Trophoblast cell (in vitro differentiated cells and primary cell): ENCODE measurements around the gene KCNQ4.

ENCODE experiments used
- DNase-seq, 2 donors: peaks; one replicate each; pipeline ENCODE4 v3.0.0-alpha.2; 2016
- H2AFZ ChIP-seq: 2 replicates; pipeline ENCODE4 v1.6.1; 2013; ENCODE audit warnings: low read length, moderate library complexity, mild to moderate bottlenecking; ENCODE audit not compliant: insufficient read depth, poor library complexity
- H2AK5ac ChIP-seq: 2 replicates; pipeline ENCODE4 v1.6.1; 2013; ENCODE audit warnings: mild to moderate bottlenecking, low read length
- H2BK120ac ChIP-seq: 2 replicates; pipeline ENCODE4 v1.6.1; 2013; ENCODE audit warnings: low read length, mild to moderate bottlenecking, moderate library complexity; ENCODE audit not compliant: insufficient read depth, poor library complexity
- H2BK12ac ChIP-seq: 2 replicates; pipeline ENCODE4 v1.6.1; 2013; ENCODE audit warnings: mild to moderate bottlenecking, low read length, moderate library complexity
- H2BK5ac ChIP-seq: 2 replicates; pipeline ENCODE4 v1.6.1; 2013; ENCODE audit warnings: low read length, low read depth, moderate library complexity, mild to moderate bottlenecking; ENCODE audit not compliant: poor library complexity
- H3K14ac ChIP-seq: 2 replicates; pipeline ENCODE4 v1.6.1; 2013; ENCODE audit warnings: mild to moderate bottlenecking, low read length
- H3K18ac ChIP-seq: 2 replicates; pipeline ENCODE4 v1.6.1; 2013; ENCODE audit warnings: mild to moderate bottlenecking, low read length
- H3K23ac ChIP-seq: 2 replicates; pipeline ENCODE4 v1.6.1; 2013; ENCODE audit warnings: low read length
- H3K27ac ChIP-seq: 2 replicates; pipeline ENCODE4 v1.5.1; 2013; ENCODE audit warnings: low read depth, mild to moderate bottlenecking, inconsistent platforms, low read length, moderate library complexity
- H3K27me3 ChIP-seq: 2 replicates; pipeline ENCODE4 v1.6.1; 2013; ENCODE audit warnings: inconsistent platforms, mild to moderate bottlenecking, low read length, moderate library complexity; ENCODE audit not compliant: insufficient read depth
- H3K36me3 ChIP-seq, 2 experiments: 1 replicate in 1 of 2; 2 replicates in 1 of 2; pipeline ENCODE4 v1.6.1; 2013; ENCODE audit warnings: low read length in 2 of 2, mild to moderate bottlenecking in 2 of 2, moderate library complexity in 1 of 2; ENCODE audit not compliant: insufficient read depth in 2 of 2, control insufficient read depth in 1 of 2
- H3K4ac ChIP-seq: 2 replicates; pipeline ENCODE4 v1.6.1; 2013; ENCODE audit warnings: low read depth, mild to moderate bottlenecking, low read length, moderate library complexity
- H3K4me1 ChIP-seq, 2 experiments: 1 replicate in 1 of 2; 2 replicates in 1 of 2; pipeline ENCODE4 v1.6.1; 2013; ENCODE audit warnings: low read length in 2 of 2, mild to moderate bottlenecking in 2 of 2, moderate library complexity in 1 of 2; ENCODE audit not compliant: insufficient read depth in 2 of 2, control insufficient read depth in 1 of 2
- H3K4me2 ChIP-seq: 2 replicates; pipeline ENCODE4 v1.6.1; 2013; ENCODE audit warnings: inconsistent platforms, mild to moderate bottlenecking, low read length, moderate library complexity
- H3K4me3 ChIP-seq: 2 replicates; pipeline ENCODE4 v1.5.1; 2013; ENCODE audit warnings: mild to moderate bottlenecking, low read depth, low read length, inconsistent platforms
- H3K79me1 ChIP-seq: one replicate; pipeline ENCODE4 v1.6.1; 2013; ENCODE audit warnings: low read length
- H3K79me2 ChIP-seq: 2 replicates; pipeline ENCODE4 v1.6.1; 2013; ENCODE audit warnings: low read length, mild to moderate bottlenecking; ENCODE audit not compliant: control insufficient read depth, insufficient read depth, poor library complexity
- H3K9ac ChIP-seq: 2 replicates; pipeline ENCODE4 v1.6.1; 2013; ENCODE audit warnings: mild to moderate bottlenecking, low read length
- H3K9me3 ChIP-seq: 2 replicates; pipeline ENCODE4 v1.6.1; 2013; ENCODE audit warnings: low read depth, mild to moderate bottlenecking, control low read depth, inconsistent platforms, low read length; ENCODE audit not compliant: insufficient read depth
- H4K12ac ChIP-seq: 2 replicates; pipeline ENCODE4 v1.6.1; 2013; ENCODE audit warnings: low read depth, mild to moderate bottlenecking, low read length, moderate library complexity
- H4K8ac ChIP-seq: 2 replicates; pipeline ENCODE4 v1.6.1; 2013; ENCODE audit warnings: low read depth, mild to moderate bottlenecking, low read length, moderate library complexity
- H4K91ac ChIP-seq: one replicate; pipeline ENCODE4 v1.6.1; 2013; ENCODE audit warnings: low read depth, mild to moderate bottlenecking, low read length, moderate library complexity
- WGBS: extraction: QIAGEN DNeasy Blood & Tissue Kit; methylation state at CpG from one replicate; pipeline ENCODE4 v1.1.7; 2013; ENCODE audit warnings: missing lambda C conversion rate; ENCODE audit not compliant: insufficient read length, insufficient coverage; ENCODE audit errors: extremely low coverage; 5-methylcytosine and 5-hydroxymethylcytosine counted together

The KCNQ4 gene

GRCh38 chr1:40789661-40790430 is 6.3 kb downstream of the KCNQ4 start:
- Histone ChIP-seq H3K14ac (no peak overlapping the region), H2BK12ac (no peak overlapping the region)

GRCh38 chr1:40792036-40792435 is 8.4 kb downstream of the KCNQ4 start:
- Histone ChIP-seq H3K79me1 (no peaks in the 10 kb centered on the region), H3K27ac (no peak overlapping the region), H2BK5ac (no peak overlapping the region), H3K79me2 (no peaks in the 10 kb centered on the region), H3K14ac (no peak overlapping the region), H3K4me3 (no peak overlapping the region), H3K23ac (no peak overlapping the region), H3K4ac (no peak overlapping the region), H2BK12ac (no peak overlapping the region), H3K4me1 (no peaks in the 10 kb centered on the region), H2AFZ (no peak overlapping the region), H3K36me3 (no peaks in the 10 kb centered on the region), H3K9ac (no peak overlapping the region), H3K9me3 (no peaks in the 10 kb centered on the region), H2BK120ac (no peak overlapping the region), H3K27me3 (no peaks in the 10 kb centered on the region), H3K18ac (no peak overlapping the region), H2AK5ac (no peak overlapping the region), H4K91ac (no peak overlapping the region), H4K12ac (no peak overlapping the region), H3K4me2 (no peak overlapping the region), H4K8ac (no peak overlapping the region)
- DNase-seq = no peak
- no CpG with 5 or more reads among the region's 7 CpGs for WGBS

More at GRCh38 chr1:40789661-40790430, 6.3 kb downstream of the KCNQ4 start:
- Histone ChIP-seq H4K8ac (no peak overlapping the region), H2AK5ac (no peak overlapping the region), H3K4me3 (no peak overlapping the region), H3K79me1 (no peaks in the 10 kb centered on the region), H3K4me2 (no peak overlapping the region), H3K27me3 (peaks cover 4% of the 10 kb centered on the region), H3K4ac (no peak overlapping the region), H3K18ac (no peak overlapping the region), H3K27ac (no peak overlapping the region), H3K9ac (no peak overlapping the region), H3K4me1 (no peaks in the 10 kb centered on the region), H2BK5ac (no peak overlapping the region), H3K79me2 (no peaks in the 10 kb centered on the region), H3K36me3 (no peaks in the 10 kb centered on the region), H2BK120ac (no peak overlapping the region), H4K12ac (no peak overlapping the region), H2AFZ (no peak overlapping the region), H3K9me3 (no peaks in the 10 kb centered on the region), H3K23ac (no peak overlapping the region), H4K91ac (no peak overlapping the region)
- no peak for DNase-seq
- no CpG with 5 or more reads among the region's 13 CpGs for WGBS

DNA sequence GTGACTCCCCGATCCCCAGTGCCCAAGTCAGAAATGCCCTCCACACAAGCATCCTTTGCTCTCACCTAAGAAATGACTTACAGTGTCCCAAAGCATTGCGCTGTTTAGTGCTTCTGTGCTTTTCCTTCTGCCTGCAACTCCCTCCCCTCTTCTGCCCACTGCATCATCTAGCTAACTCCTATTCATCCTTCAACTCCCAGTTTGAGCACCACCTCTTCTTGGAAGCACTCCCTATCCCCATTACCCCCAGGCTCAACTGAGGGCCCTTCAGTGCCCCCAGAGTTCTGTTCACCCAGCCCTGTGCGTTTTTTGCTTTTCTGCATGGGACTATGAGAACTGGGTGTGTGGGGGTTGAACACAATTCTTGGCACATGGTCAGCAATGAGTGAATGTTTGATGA is 10.0 kb downstream of the KCNQ4 start:
- no peak overlapping the region for H3K27ac ChIP-seq
- H2AFZ ChIP-seq = no peak overlapping the region
- H3K4me3 ChIP-seq = no peak overlapping the region
- no peak overlapping the region for H3K4me2 ChIP-seq
- no peak overlapping the region for H3K18ac ChIP-seq
- H2BK5ac ChIP-seq = no peak overlapping the region
- no peak overlapping the region for H4K8ac ChIP-seq
- H4K91ac ChIP-seq = no peak overlapping the region
- no peak overlapping the region for H2AK5ac ChIP-seq
- no peaks in the 10 kb centered on the region for H3K79me1 ChIP-seq
- no peaks in the 10 kb centered on the region for H3K36me3 ChIP-seq
- WGBS = no CpG with 5 or more reads among the region's 3 CpGs
- no peak overlapping the region for H3K9ac ChIP-seq
- H3K4ac ChIP-seq = no peak overlapping the region
- no peak overlapping the region for H2BK120ac ChIP-seq
- no peak overlapping the region for H4K12ac ChIP-seq
- DNase-seq = no peak
- H3K9me3 ChIP-seq = no peaks in the 10 kb centered on the region
- H2BK12ac ChIP-seq = no peak overlapping the region
- no peaks in the 10 kb centered on the region for H3K27me3 ChIP-seq
- H3K4me1 ChIP-seq = no peaks in the 10 kb centered on the region
- H3K79me2 ChIP-seq = no peaks in the 10 kb centered on the region
- peak overlapping the region; percentile 15 for H3K23ac ChIP-seq
- no peak overlapping the region for H3K14ac ChIP-seq

DNA sequence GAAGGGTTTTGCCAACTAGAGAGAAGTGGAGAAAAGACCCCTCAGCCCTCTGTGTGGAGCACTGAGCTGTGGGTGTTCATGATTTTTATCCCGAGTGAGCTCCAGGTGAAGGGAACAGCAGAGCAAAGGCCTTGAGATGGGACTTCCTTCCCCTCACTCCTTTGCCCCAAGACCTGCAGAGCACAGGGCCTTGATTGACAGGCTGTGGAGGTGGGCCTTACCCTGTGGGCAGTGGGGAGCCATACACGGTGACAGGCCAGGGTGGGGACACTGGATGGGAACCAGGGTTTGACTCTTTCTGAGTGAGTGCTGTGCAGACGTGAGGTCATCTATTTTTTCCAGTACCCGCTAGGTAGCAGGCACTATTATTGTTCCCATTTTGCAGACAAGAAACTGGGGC is 10.5 kb downstream of the KCNQ4 start:
- Histone ChIP-seq H4K12ac (no peak overlapping the region), H4K8ac (no peak overlapping the region), H3K14ac (no peak overlapping the region), H3K9ac (no peak overlapping the region), H3K27ac (no peak overlapping the region), H3K79me1 (no peaks in the 10 kb centered on the region), H4K91ac (no peak overlapping the region), H3K4me1 (no peaks in the 10 kb centered on the region), H3K36me3 (no peaks in the 10 kb centered on the region), H3K4ac (no peak overlapping the region), H3K27me3 (no peaks in the 10 kb centered on the region), H2BK5ac (no peak overlapping the region), H3K18ac (no peak overlapping the region), H3K4me2 (no peak overlapping the region), H2BK120ac (no peak overlapping the region), H2BK12ac (no peak overlapping the region), H3K4me3 (no peak overlapping the region), H3K9me3 (no peaks in the 10 kb centered on the region), H2AFZ (no peak overlapping the region), H3K79me2 (no peaks in the 10 kb centered on the region), H3K23ac (no peak overlapping the region), H2AK5ac (no peak overlapping the region)
- DNase-seq = no peak
- no CpG with 5 or more reads among the region's 4 CpGs for WGBS
